GM23338 (cell line): Measurements from ENCODE around the gene SUCLG2. TPM values are rescaled to one million over a fixed set of nuclear protein-coding genes. Genes with fewer than 3 reads are reported as not detected.

Experiments used
- ATAC-seq: fragments of 200-7000 bp; cut with Tn5 transposase; 3 replicates; pipeline ENCODE4 v1.9.1; 2020
- DNase-seq: peaks from one replicate; pipeline ENCODE4 v3.0.0-alpha.2; 2015; ENCODE audit warnings: low spot score
- H2AFZ ChIP-seq: fragments of 200-600 bp; sonication (generic); 2 replicates; pipeline ENCODE4 v1.8.0; 2016; ENCODE audit warnings: antibody characterized with exemption, mild to moderate bottlenecking, moderate library complexity
- H3F3A ChIP-seq: fragments of 200-600 bp; sonication (generic); replicated peaks from 2 replicates; pipeline ENCODE4 v1.8.0; 2017; ENCODE audit warnings: antibody characterized with exemption, mixed run types, low read depth
- H3K27ac ChIP-seq: fragments of 200-600 bp; sonication (generic); 2 replicates; pipeline ENCODE4 v1.6.1; 2016; ENCODE audit warnings: low read depth
- H3K27me3 ChIP-seq: fragments of 200-600 bp; sonication (generic); 2 replicates; pipeline ENCODE4 v1.8.0; 2016; ENCODE audit warnings: mild to moderate bottlenecking, mixed run types, moderate library complexity; ENCODE audit not compliant: insufficient read depth
- H3K36me3 ChIP-seq: fragments of 200-600 bp; sonication (generic); 2 replicates; pipeline ENCODE4 v1.8.0; 2016; ENCODE audit warnings: mild to moderate bottlenecking; ENCODE audit not compliant: insufficient read depth
- H3K4me1 ChIP-seq: fragments of 200-600 bp; sonication (generic); 2 replicates; pipeline ENCODE4 v1.8.0; 2016; ENCODE audit warnings: mild to moderate bottlenecking, moderate library complexity; ENCODE audit not compliant: insufficient read depth
- H3K4me2 ChIP-seq: fragments of 200-600 bp; sonication (generic); 2 replicates; pipeline ENCODE4 v1.7.1; 2017; ENCODE audit warnings: mixed run types
- H3K4me3 ChIP-seq: fragments of 200-600 bp; sonication (generic); 2 replicates; pipeline ENCODE4 v1.6.1; 2016; ENCODE audit warnings: mixed run types
- H3K79me2 ChIP-seq: fragments of 200-600 bp; sonication (generic); replicated peaks from 2 replicates; pipeline ENCODE4 v1.8.0; 2017; ENCODE audit warnings: mild to moderate bottlenecking; ENCODE audit not compliant: insufficient read depth
- H3K9me2 ChIP-seq: fragments of 200-600 bp; sonication (generic); 2 replicates; pipeline ENCODE4 v1.8.0; 2017; ENCODE audit not compliant: insufficient read depth
- H4K20me1 ChIP-seq: fragments of 200-600 bp; sonication (generic); replicated peaks from 2 replicates; pipeline ENCODE4 v1.8.0; 2017; ENCODE audit warnings: mild to moderate bottlenecking; ENCODE audit not compliant: insufficient read depth
- H3K27ac Mint-ChIP-seq: 2 replicates; pipeline ENCODE4 v1.8.0; 2020; ENCODE audit warnings: inconsistent platforms, mild to moderate bottlenecking, moderate library complexity, mixed read lengths
- H3K27me3 Mint-ChIP-seq: 3 replicates; pipeline ENCODE4 v1.8.0; 2022; ENCODE audit warnings: low read depth, mild to moderate bottlenecking, moderate library complexity, mixed read lengths, inconsistent platforms; ENCODE audit not compliant: insufficient read depth, poor library complexity
- H3K36me3 Mint-ChIP-seq: 3 replicates; pipeline ENCODE4 v1.8.0; 2021; ENCODE audit warnings: low read depth, mild to moderate bottlenecking, inconsistent platforms, moderate library complexity, mixed read lengths
- H3K4me1 Mint-ChIP-seq: 3 replicates; pipeline ENCODE4 v1.8.0; 2020; ENCODE audit warnings: mild to moderate bottlenecking, inconsistent platforms, mixed read lengths
- H3K4me3 Mint-ChIP-seq: 3 replicates; pipeline ENCODE4 v1.8.0; 2021; ENCODE audit warnings: moderate library complexity, mild to moderate bottlenecking, inconsistent platforms, mixed read lengths
- H3K9me3 Mint-ChIP-seq: 3 replicates; pipeline ENCODE4 v1.8.0; 2020; ENCODE audit warnings: moderate library complexity, mild to moderate bottlenecking, inconsistent platforms, mixed read lengths
- CREB1 ChIP-seq: fragments of 250-450 bp; sonication (Bioruptor Pico); IDR thresholded peaks from 2 replicates; pipeline ENCODE4 v1.5.0; 2020; ENCODE audit warnings: low read depth, mild to moderate bottlenecking, moderate library complexity
- ETS1 ChIP-seq: IDR thresholded peaks from 2 replicates; pipeline ENCODE4 v1.6.1; 2016; ENCODE audit warnings: antibody characterized with exemption
- NANOG ChIP-seq: IDR thresholded peaks from 2 replicates; pipeline ENCODE4 v1.6.1; 2016; ENCODE audit warnings: antibody characterized with exemption, borderline replicate concordance
- POLR2AphosphoS5 ChIP-seq: IDR thresholded peaks from 2 replicates; pipeline ENCODE4 v1.6.1; 2016; ENCODE audit warnings: antibody characterized with exemption, low read depth
- ZNF114 ChIP-seq: fragments of 250-450 bp; sonication (Bioruptor Pico); IDR thresholded peaks from 2 replicates; pipeline ENCODE4 v1.5.0; 2020; ENCODE audit warnings: mild to moderate bottlenecking, moderate library complexity
- ZNF331 ChIP-seq: fragments of 250-450 bp; sonication (Bioruptor Pico); IDR thresholded peaks from 2 replicates; pipeline ENCODE4 v1.5.0; 2020; ENCODE audit warnings: low read depth, mild to moderate bottlenecking, moderate library complexity
- polyA plus RNA-seq: library from polyadenylated mRNA; unstranded; fragments of >200 nt; fragmentation: Nextera tagmentation; extraction: Ambion mirVana; gene quantifications from 2 replicates; pipeline ENCODE4 v1.2.1, GENCODE V29; 2016
- total RNA-seq: library from RNA; depleted of rRNA; stranded (reverse); fragments of >200 nt; shearing (Covaris generic); gene quantifications from 2 replicates; pipeline ENCODE4 v1.2.3, GENCODE V29; 2014
- TF ChIP-seq, protein P1 (sequence below), 2 experiments: fragments of 200-600 bp in 1 of 2; sonication (generic) in 1 of 2; conservative IDR thresholded peaks; 2 replicates each; pipeline versions ENCODE4 v1.5.1 to v1.6.1; 2016 to 2017; ENCODE audit warnings: antibody characterized with exemption in 2 of 2, low read depth in 2 of 2, mild to moderate bottlenecking in 2 of 2, moderate library complexity in 1 of 2
- TF ChIP-seq, protein P2 (sequence below): fragments of 250-450 bp; sonication (Bioruptor Pico); IDR thresholded peaks from 2 replicates; pipeline ENCODE4 v1.5.0; 2020; ENCODE audit warnings: mild to moderate bottlenecking, moderate library complexity
- TF ChIP-seq, protein P3 (sequence below): IDR thresholded peaks from one replicate; pipeline ENCODE4 v1.6.1; 2018; ENCODE audit warnings: antibody characterized with exemption; ENCODE audit not compliant: unreplicated experiment

Gene SUCLG2
- total and polyA plus RNA-seq, 2 experiments from 2014 or later: 29.3 to 39.0 TPM

DNA sequence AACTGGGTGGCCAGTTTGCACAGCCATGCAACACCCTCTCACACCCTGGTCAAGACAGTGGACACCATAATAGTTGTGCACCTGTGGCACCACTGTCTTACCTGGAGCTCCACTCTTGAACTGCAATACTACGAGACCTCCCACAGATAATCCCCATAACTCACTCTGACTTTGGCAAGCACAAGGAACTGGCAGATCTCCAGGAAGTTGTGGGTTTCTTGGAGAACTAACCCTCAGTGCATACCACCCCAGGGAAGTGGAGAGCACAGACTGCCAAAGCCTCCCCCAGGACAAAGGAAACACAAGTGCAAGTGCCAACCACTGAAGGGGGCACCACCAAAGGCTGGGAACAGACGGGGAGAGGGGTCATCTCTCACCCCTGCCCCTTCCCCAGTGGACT is 318.6 kb downstream of the SUCLG2 start:
- H3K4me1 ChIP-seq: no peaks in the 10 kb centered on the region
- no peaks in the 10 kb centered on the region for H3K36me3 ChIP-seq
- no peaks in the 10 kb centered on the region for H3K27me3 Mint-ChIP-seq
- TF ChIP-seq ZNF331 (CRISPR knock-in tag) (no peak), CREB1 (no peak), ETS1 (no peak), POLR2AphosphoS5 (no peak), ZNF114 (CRISPR knock-in tag) (no peak), NANOG (no peak)
- TF ChIP-seq, protein P1, sequence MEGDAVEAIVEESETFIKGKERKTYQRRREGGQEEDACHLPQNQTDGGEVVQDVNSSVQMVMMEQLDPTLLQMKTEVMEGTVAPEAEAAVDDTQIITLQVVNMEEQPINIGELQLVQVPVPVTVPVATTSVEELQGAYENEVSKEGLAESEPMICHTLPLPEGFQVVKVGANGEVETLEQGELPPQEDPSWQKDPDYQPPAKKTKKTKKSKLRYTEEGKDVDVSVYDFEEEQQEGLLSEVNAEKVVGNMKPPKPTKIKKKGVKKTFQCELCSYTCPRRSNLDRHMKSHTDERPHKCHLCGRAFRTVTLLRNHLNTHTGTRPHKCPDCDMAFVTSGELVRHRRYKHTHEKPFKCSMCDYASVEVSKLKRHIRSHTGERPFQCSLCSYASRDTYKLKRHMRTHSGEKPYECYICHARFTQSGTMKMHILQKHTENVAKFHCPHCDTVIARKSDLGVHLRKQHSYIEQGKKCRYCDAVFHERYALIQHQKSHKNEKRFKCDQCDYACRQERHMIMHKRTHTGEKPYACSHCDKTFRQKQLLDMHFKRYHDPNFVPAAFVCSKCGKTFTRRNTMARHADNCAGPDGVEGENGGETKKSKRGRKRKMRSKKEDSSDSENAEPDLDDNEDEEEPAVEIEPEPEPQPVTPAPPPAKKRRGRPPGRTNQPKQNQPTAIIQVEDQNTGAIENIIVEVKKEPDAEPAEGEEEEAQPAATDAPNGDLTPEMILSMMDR (conservative IDR thresholded peaks at IDR 0.05; ENCODE audit: low read depth in 2 of 2): no peak
- TF ChIP-seq, protein P2, sequence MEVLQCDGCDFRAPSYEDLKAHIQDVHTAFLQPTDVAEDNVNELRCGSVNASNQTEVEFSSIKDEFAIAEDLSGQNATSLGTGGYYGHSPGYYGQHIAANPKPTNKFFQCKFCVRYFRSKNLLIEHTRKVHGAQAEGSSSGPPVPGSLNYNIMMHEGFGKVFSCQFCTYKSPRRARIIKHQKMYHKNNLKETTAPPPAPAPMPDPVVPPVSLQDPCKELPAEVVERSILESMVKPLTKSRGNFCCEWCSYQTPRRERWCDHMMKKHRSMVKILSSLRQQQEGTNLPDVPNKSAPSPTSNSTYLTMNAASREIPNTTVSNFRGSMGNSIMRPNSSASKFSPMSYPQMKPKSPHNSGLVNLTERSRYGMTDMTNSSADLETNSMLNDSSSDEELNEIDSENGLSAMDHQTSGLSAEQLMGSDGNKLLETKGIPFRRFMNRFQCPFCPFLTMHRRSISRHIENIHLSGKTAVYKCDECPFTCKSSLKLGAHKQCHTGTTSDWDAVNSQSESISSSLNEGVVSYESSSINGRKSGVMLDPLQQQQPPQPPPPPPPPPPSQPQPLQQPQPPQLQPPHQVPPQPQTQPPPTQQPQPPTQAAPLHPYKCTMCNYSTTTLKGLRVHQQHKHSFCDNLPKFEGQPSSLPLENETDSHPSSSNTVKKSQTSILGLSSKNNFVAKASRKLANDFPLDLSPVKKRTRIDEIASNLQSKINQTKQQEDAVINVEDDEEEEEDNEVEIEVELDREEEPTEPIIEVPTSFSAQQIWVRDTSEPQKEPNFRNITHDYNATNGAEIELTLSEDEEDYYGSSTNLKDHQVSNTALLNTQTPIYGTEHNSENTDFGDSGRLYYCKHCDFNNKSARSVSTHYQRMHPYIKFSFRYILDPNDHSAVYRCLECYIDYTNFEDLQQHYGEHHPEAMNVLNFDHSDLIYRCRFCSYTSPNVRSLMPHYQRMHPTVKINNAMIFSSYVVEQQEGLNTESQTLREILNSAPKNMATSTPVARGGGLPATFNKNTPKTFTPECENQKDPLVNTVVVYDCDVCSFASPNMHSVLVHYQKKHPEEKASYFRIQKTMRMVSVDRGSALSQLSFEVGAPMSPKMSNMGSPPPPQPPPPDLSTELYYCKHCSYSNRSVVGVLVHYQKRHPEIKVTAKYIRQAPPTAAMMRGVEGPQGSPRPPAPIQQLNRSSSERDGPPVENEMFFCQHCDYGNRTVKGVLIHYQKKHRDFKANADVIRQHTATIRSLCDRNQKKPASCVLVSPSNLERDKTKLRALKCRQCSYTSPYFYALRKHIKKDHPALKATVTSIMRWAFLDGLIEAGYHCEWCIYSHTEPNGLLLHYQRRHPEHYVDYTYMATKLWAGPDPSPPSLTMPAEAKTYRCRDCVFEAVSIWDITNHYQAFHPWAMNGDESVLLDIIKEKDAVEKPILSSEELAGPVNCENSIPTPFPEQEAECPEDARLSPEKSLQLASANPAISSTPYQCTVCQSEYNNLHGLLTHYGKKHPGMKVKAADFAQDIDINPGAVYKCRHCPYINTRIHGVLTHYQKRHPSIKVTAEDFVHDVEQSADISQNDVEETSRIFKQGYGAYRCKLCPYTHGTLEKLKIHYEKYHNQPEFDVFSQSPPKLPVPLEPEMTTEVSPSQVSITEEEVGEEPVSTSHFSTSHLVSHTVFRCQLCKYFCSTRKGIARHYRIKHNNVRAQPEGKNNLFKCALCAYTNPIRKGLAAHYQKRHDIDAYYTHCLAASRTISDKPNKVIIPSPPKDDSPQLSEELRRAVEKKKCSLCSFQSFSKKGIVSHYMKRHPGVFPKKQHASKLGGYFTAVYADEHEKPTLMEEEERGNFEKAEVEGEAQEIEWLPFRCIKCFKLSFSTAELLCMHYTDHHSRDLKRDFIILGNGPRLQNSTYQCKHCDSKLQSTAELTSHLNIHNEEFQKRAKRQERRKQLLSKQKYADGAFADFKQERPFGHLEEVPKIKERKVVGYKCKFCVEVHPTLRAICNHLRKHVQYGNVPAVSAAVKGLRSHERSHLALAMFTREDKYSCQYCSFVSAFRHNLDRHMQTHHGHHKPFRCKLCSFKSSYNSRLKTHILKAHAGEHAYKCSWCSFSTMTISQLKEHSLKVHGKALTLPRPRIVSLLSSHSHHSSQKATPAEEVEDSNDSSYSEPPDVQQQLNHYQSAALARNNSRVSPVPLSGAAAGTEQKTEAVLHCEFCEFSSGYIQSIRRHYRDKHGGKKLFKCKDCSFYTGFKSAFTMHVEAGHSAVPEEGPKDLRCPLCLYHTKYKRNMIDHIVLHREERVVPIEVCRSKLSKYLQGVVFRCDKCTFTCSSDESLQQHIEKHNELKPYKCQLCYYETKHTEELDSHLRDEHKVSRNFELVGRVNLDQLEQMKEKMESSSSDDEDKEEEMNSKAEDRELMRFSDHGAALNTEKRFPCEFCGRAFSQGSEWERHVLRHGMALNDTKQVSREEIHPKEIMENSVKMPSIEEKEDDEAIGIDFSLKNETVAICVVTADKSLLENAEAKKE (CRISPR knock-in tag): no peak
- TF ChIP-seq, protein P3, sequence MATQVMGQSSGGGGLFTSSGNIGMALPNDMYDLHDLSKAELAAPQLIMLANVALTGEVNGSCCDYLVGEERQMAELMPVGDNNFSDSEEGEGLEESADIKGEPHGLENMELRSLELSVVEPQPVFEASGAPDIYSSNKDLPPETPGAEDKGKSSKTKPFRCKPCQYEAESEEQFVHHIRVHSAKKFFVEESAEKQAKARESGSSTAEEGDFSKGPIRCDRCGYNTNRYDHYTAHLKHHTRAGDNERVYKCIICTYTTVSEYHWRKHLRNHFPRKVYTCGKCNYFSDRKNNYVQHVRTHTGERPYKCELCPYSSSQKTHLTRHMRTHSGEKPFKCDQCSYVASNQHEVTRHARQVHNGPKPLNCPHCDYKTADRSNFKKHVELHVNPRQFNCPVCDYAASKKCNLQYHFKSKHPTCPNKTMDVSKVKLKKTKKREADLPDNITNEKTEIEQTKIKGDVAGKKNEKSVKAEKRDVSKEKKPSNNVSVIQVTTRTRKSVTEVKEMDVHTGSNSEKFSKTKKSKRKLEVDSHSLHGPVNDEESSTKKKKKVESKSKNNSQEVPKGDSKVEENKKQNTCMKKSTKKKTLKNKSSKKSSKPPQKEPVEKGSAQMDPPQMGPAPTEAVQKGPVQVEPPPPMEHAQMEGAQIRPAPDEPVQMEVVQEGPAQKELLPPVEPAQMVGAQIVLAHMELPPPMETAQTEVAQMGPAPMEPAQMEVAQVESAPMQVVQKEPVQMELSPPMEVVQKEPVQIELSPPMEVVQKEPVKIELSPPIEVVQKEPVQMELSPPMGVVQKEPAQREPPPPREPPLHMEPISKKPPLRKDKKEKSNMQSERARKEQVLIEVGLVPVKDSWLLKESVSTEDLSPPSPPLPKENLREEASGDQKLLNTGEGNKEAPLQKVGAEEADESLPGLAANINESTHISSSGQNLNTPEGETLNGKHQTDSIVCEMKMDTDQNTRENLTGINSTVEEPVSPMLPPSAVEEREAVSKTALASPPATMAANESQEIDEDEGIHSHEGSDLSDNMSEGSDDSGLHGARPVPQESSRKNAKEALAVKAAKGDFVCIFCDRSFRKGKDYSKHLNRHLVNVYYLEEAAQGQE: no peak
- peaks cover 9% of the 10 kb centered on the region for H3K9me3 Mint-ChIP-seq
- no peak for ATAC-seq
- no peak overlapping the region for H3K27ac Mint-ChIP-seq
- H3K4me2 ChIP-seq: no peak overlapping the region
- H3K36me3 Mint-ChIP-seq: no peaks in the 10 kb centered on the region
- no peaks in the 10 kb centered on the region for H3K4me1 Mint-ChIP-seq
- no peaks in the 10 kb centered on the region for H3K27me3 ChIP-seq
- H3K4me3 Mint-ChIP-seq: no peak overlapping the region
- no peak overlapping the region for H3K4me3 ChIP-seq
- H3K27ac ChIP-seq: no peak overlapping the region
- no peaks in the 10 kb centered on the region for H3K79me2 ChIP-seq
- no peaks in the 10 kb centered on the region for H4K20me1 ChIP-seq
- H3K9me2 ChIP-seq: no peaks in the 10 kb centered on the region
- DNase-seq: no peak
- H3F3A ChIP-seq: no peaks in the 10 kb centered on the region
- no peak overlapping the region for H2AFZ ChIP-seq
